Measurements from ENCODE around the gene IGLL1. TPM values are rescaled to one million over a fixed set of nuclear protein-coding genes. Genes with fewer than 3 reads are reported as not detected.
A peak's percentile ranks its signal among the peaks of the same experiment; 100 is the strongest.

IGLL1 gene
- polyA plus RNA-seq, 1 of the 3 experiments (the other 2 are of a cell fraction), result not detected

- H3K79me2 ChIP-seq (ENCODE audit: insufficient read depth), result no peaks in the 10 kb centered on the region
- DNase-seq, result peak; percentile 84
- WGBS (ENCODE audit: low lambda C conversion rate), result 41% methylated on average over 11 of the region's 11 CpGs
- no peaks in the 10 kb centered on the region for H3K36me3 ChIP-seq (replicated peaks in 1 of 2; ENCODE audit: control insufficient read depth in 1 of 2, insufficient read depth in 2 of 2, low read length in 1 of 2)
- peak; percentile 85 for TF ChIP-seq SMC3 (IDR thresholded peaks at IDR 0.05; ENCODE audit: low read depth, low read length)
- no peak for TF ChIP-seq PBX3 (IDR thresholded peaks at IDR 0.05)
- TF ChIP-seq CTCF (IDR thresholded peaks at IDR 0.05), result peak; percentile 90
- TF ChIP-seq RAD21 (IDR thresholded peaks at IDR 0.05; ENCODE audit: low read length), result peak; percentile 94
- H3K27me3 ChIP-seq (ENCODE audit: insufficient read depth), result no peaks in the 10 kb centered on the region
- H3K4me1 ChIP-seq (ENCODE audit: control insufficient read depth in 1 of 2, insufficient read depth in 2 of 2, low read depth in 1 of 2, low read length in 1 of 2), result no peaks in the 10 kb centered on the region
- no peak overlapping the region for H3K9ac ChIP-seq
- POLR2A ChIA-PET, result no interaction called here
- no peaks in the 10 kb centered on the region for H3F3A ChIP-seq (replicated peaks; ENCODE audit: insufficient read depth)
- no peaks in the 10 kb centered on the region for H3K9me3 ChIP-seq
- peak overlapping the region in 1 of 2 experiments; percentile 29; a peak in 1 of 4 replicates for H3K4me3 ChIP-seq (ENCODE audit: low read depth in 2 of 2, low read length in 1 of 2)
- H3K4me2 ChIP-seq, result no peak overlapping the region
- CTCF ChIA-PET, result interaction anchor here (0.6 to 3.3 kb wide), 51 partner anchors 9 to 1843 kb away, joined by 3 to 49 read pairs (median 5); partner anchors contain the start of gene IGLL1
- H3K27ac ChIP-seq (ENCODE audit: low read depth in 2 of 2, low read length in 1 of 2), result no peak overlapping the region
- no peak overlapping the region for H2AFZ ChIP-seq (ENCODE audit: low read depth)
- no peaks in the 10 kb centered on the region for H4K20me1 ChIP-seq (ENCODE audit: insufficient read depth)
- H3K9me2 ChIP-seq, result no peaks in the 10 kb centered on the region
Observed at GRCh38 chr22:23591201-23591791, 11.2 kb upstream of the IGLL1 start.

GRCh38 chr22:23583836-23584235 is 3.7 kb upstream of the IGLL1 start:
- Histone ChIP-seq H2AFZ (ENCODE audit: low read depth) (no peak overlapping the region), H3K36me3 (replicated peaks in 1 of 2; ENCODE audit: control insufficient read depth in 1 of 2, insufficient read depth in 2 of 2, low read length in 1 of 2) (no peaks in the 10 kb centered on the region), H3K9ac (no peak overlapping the region), H3K4me3 (ENCODE audit: low read depth in 2 of 2, low read length in 1 of 2) (no peak overlapping the region), H3K27ac (ENCODE audit: low read depth in 2 of 2, low read length in 1 of 2) (no peak overlapping the region), H3K4me1 (ENCODE audit: control insufficient read depth in 1 of 2, insufficient read depth in 2 of 2, low read depth in 1 of 2, low read length in 1 of 2) (no peaks in the 10 kb centered on the region), H3K27me3 (ENCODE audit: insufficient read depth) (0 out of 2 replicates have a peak, but pooled peaks cover 6% of the 10 kb centered on the region), H3K9me2 (no peaks in the 10 kb centered on the region), H3F3A (replicated peaks; ENCODE audit: insufficient read depth) (no peaks in the 10 kb centered on the region), H3K4me2 (no peak overlapping the region), H3K79me2 (ENCODE audit: insufficient read depth) (no peaks in the 10 kb centered on the region), H3K9me3 (no peaks in the 10 kb centered on the region), H4K20me1 (ENCODE audit: insufficient read depth) (no peaks in the 10 kb centered on the region)
- no peak for DNase-seq
- ChIA-PET CTCF (interaction anchor here (0.7 to 6.2 kb wide), 4 partner anchors 8 to 266 kb away, joined by 3 to 38 read pairs (median 4); no protein-coding TSS in a partner anchor), POLR2A (no interaction called here)
- WGBS (ENCODE audit: low lambda C conversion rate), result 100% methylated on average over 2 of the region's 6 CpGs
- TF ChIP-seq EZH2phosphoT487 (IDR thresholded peaks at IDR 0.05; ENCODE audit: borderline replicate concordance, low read depth), result no peak
- TF ChIP-seq RFX5 (IDR thresholded peaks at IDR 0.05; ENCODE audit: low read length), result no peak
- no peak for TF ChIP-seq EP300 (IDR thresholded peaks at IDR 0.05; ENCODE audit: borderline replicate concordance in 1 of 2, low read depth in 1 of 2, low read length in 1 of 2)
- TF ChIP-seq NRF1 (IDR thresholded peaks at IDR 0.05; ENCODE audit: low read depth, low read length), result no peak
- no peak for TF ChIP-seq RXRA (IDR thresholded peaks at IDR 0.05; ENCODE audit: borderline replicate concordance, low read depth)
- no peak for TF ChIP-seq TCF12 (IDR thresholded peaks at IDR 0.05)
- no peak for TF ChIP-seq SMC3 (IDR thresholded peaks at IDR 0.05; ENCODE audit: low read depth, low read length)
- TF ChIP-seq ZBTB33 (IDR thresholded peaks at IDR 0.05; ENCODE audit: borderline replicate concordance, low read depth), result no peak
- TF ChIP-seq GABPA (IDR thresholded peaks at IDR 0.05; ENCODE audit: low read depth), result no peak
- TF ChIP-seq RCOR1 (IDR thresholded peaks at IDR 0.05; ENCODE audit: low read length), result no peak
- no peak for TF ChIP-seq FOXM1 (IDR thresholded peaks at IDR 0.05; ENCODE audit: low read depth)
- no peak for TF ChIP-seq FOSL2 (IDR thresholded peaks at IDR 0.05; ENCODE audit: borderline replicate concordance, low read depth)
- no peak for TF ChIP-seq POLR2AphosphoS5 (IDR thresholded peaks at IDR 0.05; ENCODE audit: low read depth, low read length)
- TF ChIP-seq REST (IDR thresholded peaks at IDR 0.05; ENCODE audit: low read depth, low read length), result no peak
- no peak for TF ChIP-seq PBX3 (IDR thresholded peaks at IDR 0.05)

Data from SK-N-SH (cell line).